Naive thymus-derived CD4-positive, alpha-beta T cell (primary cell): ENCODE results near the gene ZC3H12D. TPM values are rescaled to one million over a fixed set of nuclear protein-coding genes. Genes with fewer than 3 reads are reported as not detected.

Experiments used
- ATAC-seq: fragments of 150-1000 bp; cut with Tn5 transposase; 2 replicates; pipeline ENCODE4 v1.10.0; 2021; ENCODE audit warnings: mild to moderate bottlenecking, moderate library complexity
- CTCF ChIA-PET: fragments of 350-600 bp; sonication (Branson Sonifier 250); formaldehyde crosslinking; loops from one replicate; lab custom pipeline; 2021; ENCODE audit warnings: antibody characterized with exemption; lab: Charles Lee
- POLR2A ChIA-PET: fragments of 350-600 bp; sonication (Branson Sonifier 250); formaldehyde crosslinking; loops from one replicate; lab custom pipeline; 2021; ENCODE audit warnings: antibody characterized with exemption, inconsistent platforms; lab: Charles Lee
- DNase-seq, 9 donors: peaks; one replicate each; pipeline versions ENCODE4 v3.0.0 to v3.0.0-alpha.2; 2020 to 2022; ENCODE audit warnings: mixed read lengths in 1 of 9
- H3K27ac ChIP-seq: one replicate; pipeline ENCODE4 v1.7.0; 2013; ENCODE audit warnings: mild to moderate bottlenecking, low read depth, low read length, moderate library complexity
- H3K27me3 ChIP-seq, 2 donors: one replicate each; pipeline ENCODE4 v1.7.0; 2013; ENCODE audit warnings: low read length in 2 of 2, mild to moderate bottlenecking in 2 of 2, moderate library complexity in 2 of 2; ENCODE audit not compliant: control insufficient read depth in 2 of 2, insufficient read depth in 2 of 2
- H3K36me3 ChIP-seq, 3 experiments: 1 replicate in 2 of 3; 2 replicates in 1 of 3; pipeline ENCODE4 v1.7.0; 2013; ENCODE audit warnings: low read length in 3 of 3, mild to moderate bottlenecking in 3 of 3, moderate library complexity in 1 of 3; ENCODE audit not compliant: insufficient read depth in 3 of 3, control insufficient read depth in 2 of 3
- H3K4me1 ChIP-seq, 2 donors: one replicate each; pipeline ENCODE4 v1.7.0; 2013; ENCODE audit warnings: low read length in 2 of 2, mild to moderate bottlenecking in 2 of 2, moderate library complexity in 1 of 2; ENCODE audit not compliant: control insufficient read depth in 2 of 2, insufficient read depth in 2 of 2
- H3K4me3 ChIP-seq: 2 replicates; pipeline ENCODE4 v1.7.0; 2013; ENCODE audit warnings: mild to moderate bottlenecking, low read length
- H3K9me3 ChIP-seq, 3 experiments: 1 replicate in 2 of 3; 2 replicates in 1 of 3; pipeline ENCODE4 v1.7.0; 2013; ENCODE audit warnings: low read length in 3 of 3; ENCODE audit not compliant: control insufficient read depth in 2 of 3
- H3K27ac Mint-ChIP-seq, 9 donors: one replicate each; pipeline ENCODE4 v1.8.0; 2020 to 2022; ENCODE audit warnings: mixed read lengths in 9 of 9, mild to moderate bottlenecking in 8 of 9, moderate library complexity in 5 of 9, inconsistent platforms in 2 of 9
- H3K27me3 Mint-ChIP-seq, 5 donors: one replicate each; pipeline ENCODE4 v1.8.0; 2021 to 2022; ENCODE audit warnings: mixed read lengths in 5 of 5, mild to moderate bottlenecking in 1 of 5
- H3K36me3 Mint-ChIP-seq, 5 donors: one replicate each; pipeline ENCODE4 v1.8.0; 2020 to 2022; ENCODE audit warnings: mixed read lengths in 5 of 5, mild to moderate bottlenecking in 3 of 5, inconsistent platforms in 1 of 5
- H3K4me1 Mint-ChIP-seq, 7 donors: one replicate each; pipeline ENCODE4 v1.8.0; 2020 to 2022; ENCODE audit warnings: mixed read lengths in 7 of 7, mild to moderate bottlenecking in 3 of 7, inconsistent platforms in 1 of 7
- H3K4me3 Mint-ChIP-seq, 10 donors: one replicate each; pipeline ENCODE4 v1.8.0; 2020 to 2022; ENCODE audit warnings: mild to moderate bottlenecking in 10 of 10, mixed read lengths in 10 of 10, moderate library complexity in 6 of 10, inconsistent platforms in 2 of 10
- H3K9me3 Mint-ChIP-seq, 11 donors: one replicate each; pipeline ENCODE4 v1.8.0; 2020 to 2022; ENCODE audit warnings: mixed read lengths in 11 of 11, mild to moderate bottlenecking in 4 of 11, inconsistent platforms in 1 of 11, moderate library complexity in 1 of 11
- intact Hi-C, 2 donors: fragments of 100-400 bp; cut with micrococcal nuclease; formaldehyde crosslinking; loops; one replicate each; pipeline ENCODE4 v1.15.1; 2023
- polyA plus RNA-seq, 2 donors: library from polyadenylated mRNA; unstranded; fragments of 300-500 nt; fragmentation: Illumina TruSeq; gene quantifications; one replicate each; pipeline ENCODE4 v1.2.3, GENCODE V29; 2021
- total RNA-seq, 6 experiments: library from RNA in 5 of 6; stranded (reverse) in 5 of 6; gene quantifications; 1 replicate in 5 of 6; 2 replicates in 1 of 6; pipeline ENCODE4 v1.2.3 and lab custom pipeline; 2021 to 2026

The ZC3H12D gene
- total and polyA plus RNA-seq, 7 experiments from 2014 or later = 1.8 to 85.6 (median 67.9) TPM

DNA sequence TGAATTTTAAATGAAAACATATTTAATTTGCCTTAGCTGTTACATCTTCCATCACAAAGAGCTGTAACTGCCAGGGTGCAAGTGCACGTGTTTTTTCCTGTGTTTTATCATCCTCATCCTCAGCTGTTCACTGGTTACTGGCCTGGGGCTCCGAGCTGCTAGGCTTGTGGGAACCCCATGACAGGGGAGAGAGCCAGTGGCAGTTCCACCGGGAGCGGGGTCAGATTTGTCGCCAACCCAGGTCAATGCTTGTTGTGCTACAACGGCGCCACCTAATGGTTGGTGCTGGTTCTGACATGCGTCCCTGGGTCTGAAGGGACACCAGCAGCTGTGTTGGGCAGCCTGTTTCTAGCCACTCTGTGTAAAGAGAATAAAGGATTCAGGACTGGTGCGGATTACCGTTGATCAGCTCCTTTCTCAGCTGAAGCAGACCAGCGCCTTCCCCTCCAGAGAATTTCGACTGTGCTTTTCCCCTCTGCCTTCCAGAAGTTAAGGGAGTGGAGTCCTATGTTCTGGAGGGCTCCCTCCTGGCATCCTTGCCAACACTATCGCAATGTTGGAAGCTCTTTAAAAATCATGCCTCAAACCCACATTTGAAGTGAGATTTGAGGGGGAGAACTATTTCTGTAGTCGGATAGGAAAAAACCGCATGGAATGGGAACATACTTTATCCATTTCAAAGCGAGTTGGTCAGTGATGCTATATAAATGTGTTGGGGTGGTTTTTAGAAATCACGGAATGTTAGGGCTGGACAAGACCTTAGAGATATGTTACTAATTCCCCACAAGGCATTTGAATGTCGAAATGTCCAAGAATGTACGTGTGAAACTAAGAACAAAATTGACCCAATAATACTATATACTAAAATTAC is 52.7 kb downstream of the ZC3H12D start:
- DNase-seq (peak; percentile 63 to 89 (median 78)), ATAC-seq (peak; percentile 92)
- no peaks in the 10 kb centered on the region for H3K27me3 Mint-ChIP-seq
- Histone ChIP-seq H3K27me3 (no peaks in the 10 kb centered on the region), H3K9me3 (no peaks in the 10 kb centered on the region), H3K27ac (no peak overlapping the region), H3K4me1 (no peaks in the 10 kb centered on the region), H3K36me3 (no peaks in the 10 kb centered on the region), H3K4me3 (peak overlapping the region; percentile 44)
- ChIA-PET CTCF (interaction anchor here (0.6 to 7.3 kb wide), 59 partner anchors 9 to 464 kb away, joined by 3 to 110 read pairs (median 4); no protein-coding TSS in a partner anchor), POLR2A (interaction anchor here (0.8 to 2.3 kb wide), 4 partner anchors 16 to 349 kb away, joined by 3 to 10 read pairs (median 6); no protein-coding TSS in a partner anchor)
- H3K4me3 Mint-ChIP-seq = peak overlapping the region; percentile 35 to 84 (median 72)
- H3K9me3 Mint-ChIP-seq = no peaks in the 10 kb centered on the region
- H3K36me3 Mint-ChIP-seq = no peaks in the 10 kb centered on the region
- peaks cover 0 to 20% (median 4%) of the 10 kb centered on the region in 7 donors for H3K4me1 Mint-ChIP-seq
- intact Hi-C loops = loop anchor here (1.0 to 10.0 kb wide), 10 partner anchors 85 to 875 kb away; partner anchors contain the start of genes UST (in 2 of the 2) and TAB2 (in 1 of the 2)
- peak overlapping the region in 5 of 9 donors; percentile 25 to 86 (median 67) for H3K27ac Mint-ChIP-seq

DNA sequence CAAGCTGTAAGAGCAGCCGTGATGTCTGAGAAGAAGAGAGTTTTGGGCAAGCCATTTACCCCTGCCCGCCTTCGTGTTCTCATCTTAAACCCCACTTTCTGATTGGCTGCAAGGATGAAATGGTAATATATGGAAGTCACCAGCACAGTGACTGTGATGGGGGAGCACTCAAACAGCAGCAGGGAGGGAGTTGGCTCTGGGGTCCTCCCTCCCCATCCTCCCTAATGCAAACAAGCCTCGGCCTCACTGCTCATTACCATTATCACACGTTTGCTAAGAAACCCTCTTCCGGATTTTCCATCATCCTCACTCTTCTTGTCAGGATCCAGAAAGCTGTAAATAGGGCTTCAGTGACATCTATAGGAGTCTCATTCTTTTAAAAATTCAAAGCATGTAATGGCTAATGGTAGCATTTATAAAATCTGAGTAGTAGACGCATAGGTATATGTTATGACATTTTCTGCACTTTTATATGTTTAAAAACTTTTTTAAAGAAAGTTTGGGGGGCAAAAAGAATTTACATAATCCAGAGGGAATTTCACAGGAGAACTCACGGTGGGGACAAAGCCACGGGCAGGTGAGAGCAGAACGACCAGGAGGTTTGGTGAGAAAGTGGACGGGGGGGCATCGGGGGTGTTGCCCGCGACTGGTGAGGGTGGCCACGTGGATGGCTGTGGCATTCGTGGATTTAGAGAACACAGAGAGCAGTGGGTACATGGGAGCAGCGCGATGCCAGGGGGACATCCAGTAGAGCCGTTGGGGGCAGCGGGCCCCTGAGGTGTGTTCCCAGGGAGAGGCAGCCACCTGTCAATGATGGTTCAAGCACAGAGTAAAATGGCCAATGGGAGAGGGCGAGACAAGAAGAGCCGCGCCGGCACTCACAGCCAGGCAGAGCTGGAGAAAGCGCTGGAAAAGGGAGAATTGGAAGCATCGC is 55.1 kb downstream of the ZC3H12D start:
- CTCF ChIA-PET = interaction anchor here (5.1 to 7.3 kb wide), 2 partner anchors 347 to 402 kb away, joined by 55 to 110 read pairs; no protein-coding TSS in a partner anchor
- H3K27me3 ChIP-seq = no peaks in the 10 kb centered on the region
- no peak overlapping the region for H3K4me3 Mint-ChIP-seq
- H3K9me3 ChIP-seq = no peaks in the 10 kb centered on the region
- peak overlapping the region in 3 of 9 donors; percentile 28 to 76 (median 48) for H3K27ac Mint-ChIP-seq
- POLR2A ChIA-PET = no interaction called here
- intact Hi-C loops = loop anchor here (5.0 to 10.0 kb wide), 5 partner anchors 482 to 872 kb away; partner anchors contain the start of gene UST (in 2 of the 2)
- no peaks in the 10 kb centered on the region for H3K4me1 ChIP-seq
- no peak overlapping the region for H3K4me3 ChIP-seq
- DNase-seq (no peak), ATAC-seq (no peak)
- no peaks in the 10 kb centered on the region for H3K9me3 Mint-ChIP-seq
- no peaks in the 10 kb centered on the region for H3K36me3 ChIP-seq
- H3K27ac ChIP-seq = no peak overlapping the region
- H3K27me3 Mint-ChIP-seq = no peaks in the 10 kb centered on the region
- H3K36me3 Mint-ChIP-seq = no peaks in the 10 kb centered on the region
- peaks cover 0 to 23% (median 4%) of the 10 kb centered on the region in 7 donors for H3K4me1 Mint-ChIP-seq

DNA sequence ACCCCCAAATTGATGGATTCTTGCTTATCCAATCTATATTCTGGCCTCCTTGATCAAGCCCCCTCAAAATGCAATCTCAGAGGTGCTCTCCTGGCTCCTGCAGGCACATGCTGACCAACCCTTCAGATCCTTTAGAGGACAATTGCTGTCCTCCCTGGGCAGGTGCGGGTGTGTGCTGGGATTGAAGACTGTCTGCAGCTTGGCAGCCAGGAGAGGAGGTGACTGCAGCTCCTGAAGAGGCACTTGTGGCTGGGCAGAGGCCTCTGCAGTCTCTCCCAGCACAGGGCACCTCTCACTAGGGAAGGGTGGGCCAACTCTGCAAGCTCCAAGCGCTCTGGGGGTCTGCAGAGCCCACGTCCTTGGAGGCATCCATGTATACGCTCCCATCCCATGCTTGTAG is 56.2 kb downstream of the ZC3H12D start:
- ChIA-PET CTCF (interaction anchor here (0.6 to 7.3 kb wide), 2 partner anchors 136 to 401 kb away, joined by 5 to 110 read pairs; no protein-coding TSS in a partner anchor), POLR2A (no interaction called here)
- peak overlapping the region in 4 of 9 donors; percentile 11 to 76 (median 36) for H3K27ac Mint-ChIP-seq
- H3K4me3 Mint-ChIP-seq = no peak overlapping the region
- no peak for ATAC-seq
- no peak overlapping the region for H3K27ac ChIP-seq
- no peak overlapping the region for H3K4me3 ChIP-seq
- DNase-seq = no peak
- no peaks in the 10 kb centered on the region for H3K27me3 Mint-ChIP-seq
- peaks cover 0 to 29% (median 4%) of the 10 kb centered on the region in 7 donors for H3K4me1 Mint-ChIP-seq
- H3K36me3 Mint-ChIP-seq = no peaks in the 10 kb centered on the region
- no peaks in the 10 kb centered on the region for H3K36me3 ChIP-seq
- no peaks in the 10 kb centered on the region for H3K27me3 ChIP-seq
- intact Hi-C loops = no loop called here
- no peaks in the 10 kb centered on the region for H3K4me1 ChIP-seq
- no peaks in the 10 kb centered on the region for H3K9me3 ChIP-seq
- H3K9me3 Mint-ChIP-seq = no peaks in the 10 kb centered on the region

DNA sequence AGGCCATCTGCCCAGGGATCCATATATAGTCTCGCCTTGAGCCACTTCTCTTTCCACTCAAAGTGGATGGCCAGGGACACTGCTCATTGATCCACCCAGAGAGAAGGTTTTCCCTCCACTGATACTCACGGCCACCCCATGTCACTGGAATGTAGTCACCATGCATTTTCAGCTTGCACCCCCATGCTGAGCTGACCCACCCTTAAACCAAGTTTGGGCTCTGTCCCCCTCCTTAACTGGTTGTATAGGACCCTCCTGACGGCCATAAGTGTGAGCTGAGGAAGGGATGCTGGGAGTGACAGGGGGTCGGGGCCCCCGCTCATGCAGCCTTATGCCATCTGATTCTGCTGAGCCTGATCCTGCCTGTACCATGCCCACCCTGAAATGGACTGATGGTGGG is 59.1 kb downstream of the ZC3H12D start:
- no peaks in the 10 kb centered on the region for H3K9me3 ChIP-seq
- Mint-ChIP-seq H3K4me1 (peaks cover 0 to 25% (median 0%) of the 10 kb centered on the region in 7 donors), H3K4me3 (no peak overlapping the region), H3K36me3 (no peaks in the 10 kb centered on the region), H3K27ac (peak overlapping the region in 2 of 9 donors; percentile 36 to 56), H3K27me3 (no peaks in the 10 kb centered on the region), H3K9me3 (no peaks in the 10 kb centered on the region)
- no peaks in the 10 kb centered on the region for H3K36me3 ChIP-seq
- H3K27me3 ChIP-seq = no peaks in the 10 kb centered on the region
- ChIA-PET POLR2A (no interaction called here), CTCF (interaction anchor here (0.5 to 1.6 kb wide), 2 partner anchors 50 to 398 kb away, joined by 3 to 6 read pairs; no protein-coding TSS in a partner anchor)
- intact Hi-C loops = no loop called here
- DNase-seq (no peak), ATAC-seq (no peak)
- H3K4me3 ChIP-seq = no peak overlapping the region
- no peak overlapping the region for H3K27ac ChIP-seq
- no peaks in the 10 kb centered on the region for H3K4me1 ChIP-seq

DNA sequence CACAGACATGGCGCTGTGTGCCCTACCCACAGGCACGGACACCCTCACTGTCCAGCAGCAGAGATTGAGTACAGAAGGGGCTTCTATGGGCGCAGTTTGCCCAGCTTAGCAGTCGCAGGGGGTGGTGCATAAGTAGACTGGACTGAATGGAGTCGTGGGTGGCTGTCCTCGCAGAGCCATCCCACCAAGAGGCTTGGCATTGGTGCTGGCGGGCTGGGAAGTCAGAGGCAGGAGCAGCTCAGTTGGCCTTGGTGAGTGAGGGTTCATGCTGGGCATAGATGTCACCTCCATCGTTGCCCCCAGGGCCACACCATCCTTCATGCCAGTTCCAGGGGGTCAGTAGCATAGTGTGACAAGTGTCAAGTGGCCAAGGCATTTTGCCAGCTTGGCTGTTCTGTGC is 59.6 kb downstream of the ZC3H12D start:
- Histone ChIP-seq H3K27ac (no peak overlapping the region), H3K9me3 (no peaks in the 10 kb centered on the region), H3K4me1 (no peaks in the 10 kb centered on the region), H3K36me3 (no peaks in the 10 kb centered on the region), H3K27me3 (no peaks in the 10 kb centered on the region), H3K4me3 (no peak overlapping the region)
- DNase-seq (no peak), ATAC-seq (no peak)
- ChIA-PET POLR2A (no interaction called here), CTCF (interaction anchor here (0.7 to 1.6 kb wide), 2 partner anchors 58 to 397 kb away, joined by 3 to 6 read pairs; no protein-coding TSS in a partner anchor)
- Mint-ChIP-seq H3K4me1 (peaks cover 0 to 25% (median 0%) of the 10 kb centered on the region in 7 donors), H3K27me3 (no peaks in the 10 kb centered on the region), H3K9me3 (peaks cover 0 to 1% (median 0%) of the 10 kb centered on the region in 11 donors), H3K36me3 (no peaks in the 10 kb centered on the region), H3K27ac (peak overlapping the region in 2 of 9 donors; percentile 36 to 56), H3K4me3 (no peak overlapping the region)
- intact Hi-C loops = no loop called here

DNA sequence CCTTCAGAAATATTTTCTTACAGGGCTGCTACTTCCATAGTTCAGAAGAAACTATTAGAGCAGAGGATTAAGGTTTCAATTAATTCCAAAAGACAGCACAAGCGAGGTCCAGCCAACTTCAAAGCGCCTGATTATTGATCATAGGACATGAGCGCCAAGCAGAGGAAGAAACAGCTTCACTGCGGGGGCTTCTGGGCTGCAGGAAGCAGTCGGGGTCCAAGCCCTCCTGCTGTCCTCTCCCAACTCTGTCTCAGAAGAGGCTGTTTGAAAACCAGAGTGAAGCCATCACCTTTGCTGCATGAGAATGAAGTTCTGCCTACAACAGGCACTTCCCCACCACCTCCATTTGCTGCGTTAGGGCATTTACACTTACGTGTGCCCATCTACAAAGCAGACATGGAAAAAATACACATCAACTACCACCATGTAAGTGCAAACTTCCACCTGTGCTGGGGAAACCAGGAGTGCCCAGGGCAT is 60.8 kb downstream of the ZC3H12D start:
- peaks cover 0 to 2% (median 0%) of the 10 kb centered on the region in 5 donors for H3K36me3 Mint-ChIP-seq
- H3K9me3 Mint-ChIP-seq = peaks cover 0 to 1% (median 0%) of the 10 kb centered on the region in 11 donors
- POLR2A ChIA-PET = no interaction called here
- H3K27me3 Mint-ChIP-seq = no peaks in the 10 kb centered on the region
- H3K4me3 Mint-ChIP-seq = no peak overlapping the region
- DNase-seq (no peak), ATAC-seq (no peak)
- Histone ChIP-seq H3K36me3 (no peaks in the 10 kb centered on the region), H3K4me3 (no peak overlapping the region), H3K27me3 (no peaks in the 10 kb centered on the region), H3K27ac (no peak overlapping the region), H3K4me1 (no peaks in the 10 kb centered on the region), H3K9me3 (no peaks in the 10 kb centered on the region)
- intact Hi-C loops = no loop called here
- peaks cover 0 to 25% (median 0%) of the 10 kb centered on the region in 7 donors for H3K4me1 Mint-ChIP-seq
- CTCF ChIA-PET = no interaction called here
- H3K27ac Mint-ChIP-seq = peak overlapping the region in 1 of 9 donors; percentile 53
